Activated CD4-positive, alpha-beta T cell treated with anti-CD3 and anti-CD28 coated beads for 24 hours (primary cell): ENCODE results near the gene NCAM2.

ENCODE experiments used
- DNase-seq, 2 donors: peaks; one replicate each; pipeline ENCODE4 v3.0.0-alpha.2; 2020; ENCODE audit warnings: low read depth in 2 of 2

Gene NCAM2

GRCh38 chr21:21439761-21440160 lies 441.6 kb downstream of the NCAM2 start:
- DNase-seq = no peak

DNA sequence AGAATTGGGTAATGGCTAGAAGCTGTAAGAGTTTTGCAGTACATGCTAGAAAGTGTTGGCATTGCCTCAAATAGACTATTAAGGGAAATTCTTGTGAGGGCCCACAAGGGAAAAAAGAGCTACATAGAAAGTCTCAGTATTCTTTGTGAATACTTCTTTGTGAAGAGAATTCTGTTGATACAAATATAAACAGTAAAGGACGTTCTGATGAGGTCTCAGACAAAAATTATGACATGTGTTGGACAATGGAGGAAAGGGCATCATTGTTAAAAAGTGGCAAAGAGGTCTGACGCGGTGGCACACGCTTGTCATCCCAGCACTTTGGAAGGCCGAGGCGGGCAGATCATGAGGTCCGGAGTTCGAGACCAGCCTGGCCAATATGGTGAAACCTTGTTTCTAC lies 458.9 kb downstream of the NCAM2 start:
- DNase-seq = no peak

DNA sequence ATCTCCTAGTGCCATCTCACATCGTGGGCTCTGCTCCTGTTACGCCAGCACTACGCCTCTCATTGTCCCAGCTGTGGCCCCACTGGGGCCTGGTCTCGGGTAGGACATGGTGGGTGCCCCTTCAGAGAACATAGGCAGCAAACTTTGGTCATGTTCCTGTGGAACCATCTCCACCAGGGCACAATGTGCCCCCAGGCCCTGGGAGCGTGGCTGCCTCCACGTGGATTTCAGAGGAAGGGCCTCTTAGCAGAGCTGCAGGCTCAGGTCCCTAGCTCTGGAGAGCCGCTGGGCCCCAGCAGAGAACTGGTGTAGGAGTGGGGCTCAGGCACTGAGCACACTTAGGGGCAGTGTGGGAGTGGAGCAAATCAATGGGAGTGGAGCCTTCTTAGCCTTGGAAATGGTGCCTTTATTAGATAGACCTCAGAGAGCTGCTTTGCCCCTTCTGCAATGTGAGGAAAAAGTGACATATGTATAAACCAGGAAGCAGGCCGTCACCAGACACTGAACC lies 460.0 kb downstream of the NCAM2 start:
- DNase-seq = no peak

GRCh38 chr21:21460979-21461378 lies 462.8 kb downstream of the NCAM2 start:
- DNase-seq = no peak

GRCh38 chr21:21463456-21463855 lies 465.2 kb downstream of the NCAM2 start:
- DNase-seq = no peak

DNA sequence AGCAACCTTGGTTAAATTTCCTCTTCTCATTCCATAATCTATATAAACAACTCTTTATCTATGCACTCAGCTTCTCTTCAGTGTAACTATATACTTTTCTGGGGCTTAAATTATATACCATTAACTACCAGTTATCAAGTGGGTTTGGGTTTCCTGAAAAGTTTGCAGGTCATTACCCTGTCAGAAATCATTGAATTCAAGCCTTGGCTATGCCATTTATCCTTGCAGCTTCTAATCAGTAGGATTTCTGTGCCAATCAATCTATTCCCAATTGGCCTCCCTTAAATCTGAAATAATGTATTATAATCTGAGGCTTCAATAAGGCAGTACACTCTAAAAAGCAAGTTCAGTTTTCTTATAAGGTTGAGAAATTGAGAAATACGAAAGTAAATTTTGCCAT lies 466.5 kb downstream of the NCAM2 start:
- no peak for DNase-seq

DNA sequence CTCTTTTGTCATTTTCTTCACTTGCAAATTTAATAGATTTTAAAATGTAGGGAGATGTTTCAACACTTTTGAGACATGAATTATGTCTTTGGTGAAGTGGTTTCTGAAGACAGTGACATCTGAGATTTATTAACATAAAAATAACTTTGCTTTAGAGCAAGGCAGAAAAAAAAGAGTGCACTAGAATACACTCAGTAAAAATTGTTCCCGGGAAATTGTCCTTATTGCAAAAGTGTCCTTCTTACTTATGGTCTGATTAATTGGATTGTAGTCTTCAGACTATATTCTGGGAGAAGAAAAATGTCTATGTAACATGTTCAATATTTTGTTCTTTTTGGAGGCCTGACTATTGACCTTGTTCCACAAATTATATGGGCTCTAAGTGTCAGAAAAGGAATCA lies 468.5 kb downstream of the NCAM2 start:
- no peak for DNase-seq

- no peak for DNase-seq
Measured at GRCh38 chr21:21468003-21468402, 469.8 kb downstream of the NCAM2 start.

DNA sequence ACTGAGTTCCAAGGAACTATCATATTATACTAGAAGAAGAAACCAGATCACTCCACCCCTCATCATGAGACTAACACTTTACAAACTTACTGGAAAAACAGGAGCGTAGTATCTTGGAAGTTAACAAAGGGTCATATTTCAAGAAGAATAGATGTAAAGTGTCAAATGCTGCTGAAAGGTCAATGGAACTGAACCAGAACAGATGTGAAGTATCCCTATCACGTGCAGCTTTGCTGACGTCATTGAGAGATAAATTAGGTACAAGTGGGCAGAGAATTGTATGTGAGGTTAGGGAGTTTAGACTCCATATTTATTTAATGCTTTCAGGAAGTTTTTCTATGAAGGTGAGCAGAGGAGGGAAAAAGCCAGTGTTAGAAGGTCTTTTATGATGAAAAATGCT lies 483.0 kb downstream of the NCAM2 start:
- DNase-seq = no peak

- no peak for DNase-seq
Measured at GRCh38 chr21:21508859-21509258, 510.6 kb downstream of the NCAM2 start.

GRCh38 chr21:21530680-21531079 lies 532.5 kb downstream of the NCAM2 start:
- DNase-seq = no peak

DNA sequence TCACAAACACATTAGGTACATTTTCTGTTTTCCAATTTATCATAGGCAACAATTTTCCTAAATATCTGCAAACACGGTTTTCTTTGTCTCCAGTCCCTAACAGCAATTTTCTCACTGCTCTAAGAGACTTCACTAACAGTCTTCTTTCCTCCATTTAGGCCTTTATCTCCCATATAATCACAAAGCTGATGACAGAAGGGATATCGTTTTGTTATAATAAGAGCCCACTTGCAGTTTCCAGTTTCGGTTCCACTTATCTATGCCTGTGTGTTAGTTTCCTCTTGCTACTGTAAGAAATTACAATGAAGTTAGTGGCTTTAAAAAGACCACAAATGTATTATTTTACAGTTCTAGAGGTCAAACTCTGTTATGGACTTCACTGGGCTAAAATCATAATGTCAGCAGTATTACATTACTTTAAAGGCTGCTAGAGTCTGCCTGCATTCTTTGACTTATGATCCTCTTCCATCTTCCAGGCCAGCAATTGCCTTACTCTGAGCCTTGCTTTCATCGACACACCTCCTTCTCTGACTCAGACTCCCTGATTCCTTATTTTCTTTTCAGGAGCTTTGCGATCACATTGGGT lies 549.3 kb downstream of the NCAM2 start:
- no peak for DNase-seq

DNA sequence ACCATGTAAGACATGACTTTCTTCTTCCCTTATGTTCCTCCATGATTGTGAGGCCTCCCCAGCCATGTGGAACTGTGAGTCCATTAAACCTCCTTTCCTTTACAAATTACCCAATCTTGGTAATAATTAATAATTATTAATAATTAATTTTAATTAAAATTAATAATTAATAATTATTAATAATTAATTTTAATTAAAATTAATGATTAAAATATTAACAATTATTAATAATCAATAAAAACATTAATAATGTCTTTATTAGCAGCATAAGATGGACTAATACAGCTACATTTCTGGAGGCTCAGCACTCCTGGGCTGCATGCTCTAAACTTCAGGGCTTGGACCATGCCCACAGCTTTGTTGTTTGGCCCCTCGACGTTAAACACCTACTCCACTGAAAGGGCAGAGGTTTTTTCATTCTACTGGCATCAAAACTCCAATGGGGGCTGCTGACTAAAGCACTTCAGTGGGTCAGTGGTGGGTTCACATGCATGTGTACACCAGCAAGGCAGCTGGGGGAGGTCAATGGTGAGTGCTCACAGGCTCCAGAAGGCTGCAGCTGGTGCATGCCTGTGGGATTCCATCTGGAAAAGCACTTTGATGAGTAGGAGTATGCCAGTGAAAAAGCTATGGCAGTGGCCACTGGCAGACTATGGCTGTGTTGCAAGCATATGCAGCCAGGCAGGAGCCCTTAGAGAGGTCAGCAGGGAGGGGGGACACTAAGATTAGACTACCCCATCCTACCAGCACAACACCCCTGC lies 561.3 kb downstream of the NCAM2 start:
- no peak for DNase-seq
